GM19463 (cell line): ENCODE data around the gene ADARB1.
"Not testable (repeated sequence)": the region's sequence is repeated elsewhere in the genome, so short reads cannot be mapped to it uniquely, and the experiment has no call there.

ENCODE experiments used
- ATAC-seq: cut with Tn5 transposase; IDR thresholded peaks from one replicate; pipeline ENCODE4 v1.9.1; 2021; ENCODE audit warnings: mild to moderate bottlenecking, moderate library complexity; ENCODE audit not compliant: unreplicated experiment

Gene ADARB1

DNA sequence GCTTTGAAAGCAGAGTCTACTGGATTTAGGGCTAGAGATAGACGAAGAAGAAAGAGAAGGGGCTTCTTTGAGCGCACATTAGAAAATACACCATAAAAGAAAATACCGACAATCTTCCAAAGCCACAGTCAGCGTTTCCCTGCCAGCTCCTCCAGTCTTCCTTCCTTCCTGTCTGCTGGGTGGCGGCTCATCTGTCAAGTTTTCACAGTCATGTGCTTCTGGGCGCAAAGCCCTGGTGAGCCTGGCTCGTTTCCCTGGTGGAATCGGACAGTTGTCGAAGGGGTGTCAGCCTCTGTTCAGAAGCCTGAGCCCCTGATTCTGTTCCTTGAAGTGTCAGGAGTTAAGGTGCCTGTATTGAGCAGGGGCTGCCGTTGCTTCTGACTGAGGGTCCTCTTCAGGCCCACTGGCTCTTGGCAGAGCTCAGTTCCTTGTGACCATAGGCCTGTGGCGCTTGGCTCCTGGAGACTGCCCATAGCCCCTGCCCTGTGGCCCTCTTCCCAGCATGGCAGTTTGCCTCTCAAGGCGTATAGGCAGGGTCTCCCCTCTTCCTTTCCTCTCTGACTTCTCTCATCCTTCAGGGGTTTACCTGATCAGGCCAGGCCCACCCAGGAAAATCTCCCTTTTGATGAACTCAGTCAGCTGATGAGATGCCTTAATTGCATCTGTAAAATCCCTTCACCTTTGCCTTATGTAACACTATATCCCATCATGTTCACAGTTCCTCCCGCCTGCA is 58.6 kb downstream of the ADARB1 start:
- no peak for ATAC-seq

DNA sequence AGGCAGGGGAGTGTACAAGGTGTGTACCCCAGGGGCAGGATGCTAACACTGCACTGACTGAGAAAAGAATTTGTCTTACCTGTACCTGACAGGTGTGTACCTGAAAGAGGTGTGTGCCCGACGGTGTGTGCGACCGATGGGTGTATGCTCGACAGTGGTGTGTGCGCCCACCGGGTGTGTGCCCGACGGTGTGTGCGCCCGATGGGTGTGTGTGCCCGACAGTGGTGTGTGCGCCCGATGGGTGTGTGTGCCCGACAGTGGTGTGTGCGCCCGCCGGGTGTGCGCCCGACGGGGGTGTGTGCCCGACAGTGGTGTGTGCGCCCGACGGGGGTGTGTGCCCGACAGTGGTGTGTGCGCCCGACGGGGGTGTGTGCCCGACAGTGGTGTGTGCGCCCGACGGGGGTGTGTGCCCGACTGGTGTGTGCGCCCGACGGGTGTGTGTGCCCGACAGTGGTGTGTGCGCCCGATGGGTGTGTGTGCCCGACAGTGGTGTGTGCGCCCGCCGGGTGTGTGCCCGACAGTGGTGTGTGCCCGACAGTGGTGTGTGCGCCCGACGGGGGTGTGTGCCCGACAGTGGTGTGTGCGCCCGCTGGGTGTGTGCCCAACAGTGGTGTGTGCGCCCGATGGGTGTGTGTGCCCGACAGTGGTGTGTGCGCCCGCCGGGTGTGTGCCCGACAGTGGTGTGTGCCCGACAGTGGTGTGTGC is 59.3 kb downstream of the ADARB1 start:
- ATAC-seq = not testable (repeated sequence)

DNA sequence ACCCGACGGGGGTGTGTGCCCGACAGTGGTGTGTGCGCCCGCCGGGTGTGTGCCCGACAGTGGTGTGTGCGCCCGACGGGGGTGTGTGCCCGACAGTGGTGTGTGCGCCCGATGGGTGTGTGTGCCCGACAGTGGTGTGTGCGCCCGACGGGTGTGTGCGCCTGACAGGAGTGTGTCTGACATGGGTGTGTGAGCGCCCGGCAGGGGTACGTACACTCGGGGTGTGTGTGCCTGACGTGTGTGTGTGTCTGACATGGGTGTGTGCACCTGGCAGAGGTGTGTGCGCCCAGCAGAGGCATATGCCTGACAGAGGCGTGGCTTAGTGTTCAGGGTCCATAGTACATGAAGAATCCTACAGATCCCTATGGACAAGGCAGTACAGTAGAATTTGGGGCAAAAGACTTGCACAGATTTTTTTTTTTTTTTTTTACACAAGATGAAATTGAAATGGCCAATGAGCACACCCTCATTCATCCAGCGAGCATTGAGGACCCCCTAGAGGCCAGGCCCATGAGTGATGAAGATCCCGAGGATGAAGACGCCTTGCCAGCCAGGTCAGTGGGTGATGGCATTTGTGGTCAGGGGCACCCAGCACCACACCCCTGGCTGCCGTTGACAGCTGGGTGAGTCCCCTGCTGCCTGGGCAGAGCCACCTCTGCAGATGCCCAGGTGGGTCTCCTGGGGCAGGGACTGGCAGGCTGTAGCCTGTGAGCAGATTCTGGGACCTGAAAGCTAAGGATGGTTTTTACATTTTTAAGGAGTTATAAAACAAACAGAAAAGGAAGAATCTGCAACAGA is 60.1 kb downstream of the ADARB1 start:
- no peak for ATAC-seq

GRCh38 chr21:45135122-45135521 is 60.7 kb downstream of the ADARB1 start:
- no peak for ATAC-seq

DNA sequence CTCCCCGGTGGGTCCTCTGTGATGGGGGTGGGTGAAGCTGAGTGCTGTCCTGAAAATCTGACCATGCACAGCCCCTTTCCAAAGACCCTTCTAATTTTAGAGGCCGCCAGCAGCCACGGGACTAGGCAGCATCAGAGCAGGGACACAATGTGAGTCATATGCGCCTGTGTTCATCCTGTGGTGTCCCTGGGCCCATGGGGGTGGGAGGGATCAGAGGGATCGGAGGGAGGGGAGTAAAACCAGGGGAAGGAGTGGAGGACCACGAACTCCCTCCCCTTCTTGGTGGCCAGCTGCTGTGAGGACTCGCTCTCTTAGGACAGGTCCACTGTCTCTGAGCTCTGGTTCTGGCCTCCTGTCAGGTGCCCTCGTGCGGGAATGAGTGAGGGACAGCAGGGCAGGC is 61.5 kb downstream of the ADARB1 start:
- no peak for ATAC-seq

DNA sequence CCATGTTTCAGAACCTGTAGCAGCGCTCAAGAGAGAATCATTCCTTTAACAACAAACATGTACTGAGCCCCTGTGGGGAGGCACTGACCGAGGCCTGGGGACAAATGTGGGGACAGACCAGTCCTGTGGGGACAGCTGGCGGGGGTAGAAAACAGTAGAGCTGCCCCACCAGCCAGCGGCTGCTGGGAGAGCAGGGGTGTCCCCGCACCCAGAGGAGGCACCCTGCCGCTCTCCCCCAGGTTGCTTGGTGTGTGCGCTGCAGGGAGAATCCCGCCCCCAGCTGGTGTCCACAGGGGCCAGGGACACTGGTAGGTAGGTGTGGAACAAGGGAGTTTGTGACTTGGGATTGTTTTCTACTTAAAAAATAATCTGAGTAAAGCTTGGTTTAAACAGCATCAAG is 62.1 kb downstream of the ADARB1 start:
- no peak for ATAC-seq

- no peak for ATAC-seq
Measured at GRCh38 chr21:45136927-45137611, 62.7 kb downstream of the ADARB1 start.

- no peak for ATAC-seq
Measured at GRCh38 chr21:45137612-45137937, 63.2 kb downstream of the ADARB1 start.

GRCh38 chr21:45138199-45139002 is 64.0 kb downstream of the ADARB1 start:
- ATAC-seq = no peak

DNA sequence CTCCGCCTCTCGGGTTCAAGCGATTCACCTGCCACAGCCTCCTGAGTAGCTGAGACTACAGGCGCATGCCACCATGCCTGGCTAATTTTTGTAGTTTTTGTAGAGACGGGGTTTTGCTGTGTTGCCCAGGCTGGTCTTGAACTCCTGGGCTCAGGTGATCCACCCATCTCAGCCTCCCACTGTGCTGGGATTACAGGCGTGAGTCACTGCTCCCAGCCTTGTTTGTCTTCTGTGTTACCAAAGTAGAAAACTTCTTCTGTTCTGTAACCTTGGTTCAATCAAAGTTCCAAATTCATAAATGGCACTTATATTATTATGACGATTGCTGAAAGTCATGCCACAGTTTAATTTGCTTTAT is 64.6 kb downstream of the ADARB1 start:
- ATAC-seq = not testable (repeated sequence)

- no peak for ATAC-seq
Measured at GRCh38 chr21:45139473-45139872, 65.1 kb downstream of the ADARB1 start.

- no peak for ATAC-seq
Measured at GRCh38 chr21:45140346-45140940, 66.1 kb downstream of the ADARB1 start.

- ATAC-seq = not testable (repeated sequence)
Measured at GRCh38 chr21:45140944-45141343, 66.6 kb downstream of the ADARB1 start.

- no peak for ATAC-seq
Measured at GRCh38 chr21:45141507-45141906, 67.1 kb downstream of the ADARB1 start.

DNA sequence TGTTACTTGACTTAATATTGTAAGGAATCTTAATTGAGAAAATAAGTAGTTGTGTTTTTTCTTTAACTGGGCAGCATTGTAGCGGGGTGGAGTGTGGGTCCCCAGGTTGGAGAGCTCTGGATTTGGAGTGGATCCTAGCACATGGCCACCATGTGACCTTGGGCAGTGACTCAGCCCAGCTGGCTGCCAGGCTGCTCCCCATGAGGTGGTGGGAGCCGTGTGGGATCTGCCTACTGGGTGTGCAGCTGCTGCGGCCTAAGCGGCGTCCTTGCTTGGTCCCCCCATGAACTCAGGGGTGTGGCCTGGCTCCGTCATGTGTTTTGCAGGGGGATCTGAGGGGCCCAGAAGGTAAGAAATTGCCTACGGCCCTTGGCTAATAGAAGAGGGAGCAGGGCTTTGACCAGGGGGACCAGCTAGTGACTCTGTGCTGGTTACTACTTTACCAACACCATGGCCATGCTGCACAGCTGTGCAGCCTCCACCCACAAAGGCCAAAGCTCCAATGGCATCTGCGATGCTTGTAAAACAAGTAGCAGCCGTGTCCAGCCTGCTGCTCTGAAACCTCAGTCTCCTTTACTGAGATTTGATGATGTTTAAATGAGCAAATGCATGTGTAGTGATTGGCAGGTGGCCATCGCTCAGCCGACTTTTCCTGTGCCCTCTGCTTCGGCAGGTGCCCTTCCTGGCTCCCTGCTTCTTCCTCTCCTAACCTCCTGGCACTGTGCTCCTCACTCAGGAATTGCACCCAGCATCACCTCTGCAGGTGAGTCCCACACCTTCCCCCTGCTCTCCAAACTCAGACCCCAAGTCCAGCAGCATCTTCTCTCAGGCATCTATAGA is 68.3 kb downstream of the ADARB1 start:
- ATAC-seq = no peak

GRCh38 chr21:45143855-45144254 is 69.5 kb downstream of the ADARB1 start:
- ATAC-seq = no peak

GRCh38 chr21:45145146-45145545 is 70.8 kb downstream of the ADARB1 start:
- ATAC-seq = no peak

GRCh38 chr21:45145846-45146245 is 71.5 kb downstream of the ADARB1 start:
- not testable (repeated sequence) for ATAC-seq

DNA sequence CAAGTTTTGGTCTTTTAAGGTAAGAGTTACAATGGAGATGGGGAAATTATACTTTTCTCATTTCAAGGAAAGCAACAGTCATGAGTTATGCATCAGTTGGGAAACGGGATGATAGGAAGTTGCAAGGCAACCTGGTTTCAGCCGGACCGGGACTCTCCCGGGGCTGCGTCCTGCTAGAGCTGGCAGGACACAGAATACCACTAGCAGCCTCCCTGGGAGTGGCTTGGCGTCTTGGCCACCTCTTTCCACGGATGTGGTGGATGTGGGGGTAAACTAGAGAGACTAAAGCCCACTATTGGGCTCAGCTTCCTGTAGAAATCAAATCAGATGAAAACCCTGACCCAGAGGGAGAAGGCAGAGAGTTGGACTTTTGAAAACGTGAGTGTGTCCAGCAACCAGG is 71.9 kb downstream of the ADARB1 start:
- ATAC-seq = no peak
